GM11168 (cell line): ENCODE measurements around the gene GLIPR2.

ENCODE experiments used
- in situ Hi-C: fragments of 300-500 bp; cut with MboI; formaldehyde crosslinking; loops from one replicate; pipeline ENCODE4 v1.12.0; 2022; ENCODE audit warnings: low sequenced_read_pairs; ENCODE audit not compliant: unreplicated experiment

Gene GLIPR2

DNA sequence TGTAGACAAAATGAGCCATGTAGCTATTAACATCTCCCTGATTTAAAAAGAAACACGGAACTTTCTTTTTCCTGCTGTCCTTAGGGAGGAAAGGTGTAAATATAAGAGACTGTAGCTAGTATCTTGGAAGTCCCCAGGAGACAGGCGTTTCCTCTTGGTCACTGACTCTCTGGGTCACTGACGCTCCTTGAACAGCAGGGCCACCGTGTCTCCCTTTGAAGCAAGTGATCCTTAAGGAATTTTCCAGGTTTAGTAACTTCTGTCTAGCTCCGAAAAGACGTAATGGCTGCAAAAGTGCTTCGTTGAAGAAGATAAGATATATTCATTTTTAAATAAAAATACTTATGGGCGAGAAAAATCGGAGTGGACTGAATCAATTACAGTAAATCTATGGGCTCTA, 53.4 kb downstream of the GLIPR2 start:
- in situ Hi-C loops, result no loop called here

DNA sequence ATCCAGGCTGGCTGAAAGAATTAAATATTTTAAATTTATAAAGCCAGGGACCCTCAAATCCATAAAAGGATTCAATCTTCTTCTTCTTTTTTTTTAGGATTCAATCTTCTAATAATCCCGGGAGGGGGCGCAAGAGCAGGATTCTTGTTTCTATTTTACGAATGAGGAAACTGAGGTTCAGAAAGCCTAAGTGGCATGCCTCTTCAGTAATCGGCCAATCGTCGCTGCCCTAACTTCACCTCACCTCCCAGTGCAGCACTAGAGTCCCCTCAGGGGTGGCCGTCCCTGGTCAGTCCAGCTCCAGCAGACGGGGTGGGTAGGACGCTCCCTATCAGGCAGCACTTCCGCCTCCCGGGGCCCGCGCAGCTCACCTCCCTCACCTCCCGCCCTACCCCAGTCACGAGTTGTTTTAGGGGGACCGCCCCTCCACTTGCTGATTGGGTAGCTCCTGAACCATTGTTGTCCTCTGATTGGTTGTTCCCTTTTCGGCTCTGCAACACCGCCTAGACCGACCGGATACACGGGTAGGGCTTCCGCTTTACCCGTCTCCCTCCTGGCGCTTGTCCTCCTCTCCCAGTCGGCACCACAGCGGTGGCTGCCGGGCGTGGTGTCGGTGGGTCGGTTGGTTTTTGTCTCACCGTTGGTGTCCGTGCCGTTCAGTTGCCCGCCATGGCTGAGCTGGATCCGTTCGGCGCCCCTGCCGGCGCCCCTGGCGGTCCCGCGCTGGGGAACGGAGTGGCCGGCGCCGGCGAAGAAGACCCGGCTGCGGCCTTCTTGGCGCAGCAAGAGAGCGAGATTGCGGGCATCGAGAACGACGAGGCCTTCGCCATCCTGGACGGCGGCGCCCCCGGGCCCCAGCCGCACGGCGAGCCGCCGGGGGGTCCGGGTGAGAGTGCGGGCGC, 54.1 kb downstream of the GLIPR2 start, which contains the start of gene CLTA:
CLTA (plus strand) TSS at position 534 of the 902 bp plus-strand sequence; CDS start at position 670, 136 bp downstream.
- in situ Hi-C loops, result no loop called here

DNA sequence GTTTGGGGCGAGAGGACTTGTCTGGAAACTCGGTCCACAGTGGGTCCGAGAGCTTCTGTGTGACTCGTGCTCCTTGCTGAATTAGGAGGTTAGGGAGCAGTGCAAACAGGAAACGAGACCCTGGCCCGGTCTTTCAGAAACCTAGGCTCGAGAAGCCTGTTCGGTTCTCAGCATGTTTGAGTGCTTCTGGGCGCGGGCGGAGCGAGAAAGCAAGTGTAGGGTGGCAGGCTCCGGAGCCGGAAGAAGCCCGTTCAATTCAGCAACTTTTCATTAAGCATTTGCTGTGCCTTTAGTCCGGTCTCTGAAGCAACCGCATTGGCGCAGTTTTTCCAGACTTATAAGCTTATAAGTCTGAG, 54.7 kb downstream of the GLIPR2 start:
- in situ Hi-C loops, result no loop called here

DNA sequence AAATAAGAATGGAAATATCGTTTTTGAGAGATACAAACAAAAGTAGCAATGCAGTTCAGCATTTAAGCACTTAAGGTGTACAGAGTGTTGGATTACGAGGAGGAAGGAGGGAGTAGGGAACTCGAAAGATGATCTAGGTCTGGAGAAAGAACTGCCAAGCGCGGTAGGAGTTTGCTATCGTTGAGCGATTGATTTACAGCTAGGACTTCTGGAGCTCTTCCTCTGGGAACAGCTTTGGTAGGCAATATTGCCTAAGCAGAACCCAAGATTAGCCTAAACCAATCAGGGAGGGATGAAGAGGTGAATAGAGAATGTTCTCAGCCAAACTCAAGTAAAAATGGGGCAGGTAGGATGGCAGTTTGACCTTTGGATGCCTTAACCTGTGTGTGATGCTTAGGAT, 55.2 kb downstream of the GLIPR2 start:
- in situ Hi-C loops, result no loop called here

DNA sequence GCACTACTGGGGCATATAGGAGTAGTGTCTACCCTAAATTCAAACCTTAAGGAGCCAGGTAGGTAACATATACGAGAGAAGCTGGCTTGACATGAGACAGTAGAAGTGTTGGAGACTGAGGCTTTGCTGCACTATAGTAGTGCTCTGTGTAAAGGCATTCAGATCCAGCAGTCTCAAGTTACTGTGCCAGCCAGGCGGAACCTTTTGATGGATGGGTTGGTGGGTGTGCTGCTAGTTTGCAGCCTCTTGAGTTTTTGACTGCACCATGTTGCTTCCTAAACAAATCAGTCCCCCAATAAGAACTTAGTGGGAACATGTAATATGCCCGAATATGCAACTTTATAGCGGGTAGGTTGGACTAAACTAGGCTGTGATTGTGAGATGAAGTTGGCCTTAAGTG, 55.7 kb downstream of the GLIPR2 start:
- in situ Hi-C loops, result no loop called here

DNA sequence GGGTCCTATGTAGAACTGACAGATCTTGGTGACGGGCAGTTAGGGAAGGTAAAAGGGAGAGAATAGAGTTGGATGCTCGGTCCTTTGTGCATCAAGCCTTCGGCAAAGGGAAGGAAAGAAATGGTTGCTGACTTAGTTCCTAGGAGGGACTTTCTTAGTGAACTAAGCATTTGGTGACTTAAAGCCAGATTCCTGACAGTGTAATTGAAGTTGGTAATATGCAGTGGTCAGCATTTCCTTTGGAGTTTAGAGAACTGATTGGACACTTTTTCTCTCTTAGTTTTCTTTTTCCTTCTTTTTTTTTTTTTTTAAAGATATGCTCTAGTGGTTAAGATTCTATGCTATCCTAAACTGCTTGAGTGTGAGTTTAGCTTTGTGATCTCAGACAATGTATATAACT, 56.5 kb downstream of the GLIPR2 start:
- in situ Hi-C loops, result no loop called here

DNA sequence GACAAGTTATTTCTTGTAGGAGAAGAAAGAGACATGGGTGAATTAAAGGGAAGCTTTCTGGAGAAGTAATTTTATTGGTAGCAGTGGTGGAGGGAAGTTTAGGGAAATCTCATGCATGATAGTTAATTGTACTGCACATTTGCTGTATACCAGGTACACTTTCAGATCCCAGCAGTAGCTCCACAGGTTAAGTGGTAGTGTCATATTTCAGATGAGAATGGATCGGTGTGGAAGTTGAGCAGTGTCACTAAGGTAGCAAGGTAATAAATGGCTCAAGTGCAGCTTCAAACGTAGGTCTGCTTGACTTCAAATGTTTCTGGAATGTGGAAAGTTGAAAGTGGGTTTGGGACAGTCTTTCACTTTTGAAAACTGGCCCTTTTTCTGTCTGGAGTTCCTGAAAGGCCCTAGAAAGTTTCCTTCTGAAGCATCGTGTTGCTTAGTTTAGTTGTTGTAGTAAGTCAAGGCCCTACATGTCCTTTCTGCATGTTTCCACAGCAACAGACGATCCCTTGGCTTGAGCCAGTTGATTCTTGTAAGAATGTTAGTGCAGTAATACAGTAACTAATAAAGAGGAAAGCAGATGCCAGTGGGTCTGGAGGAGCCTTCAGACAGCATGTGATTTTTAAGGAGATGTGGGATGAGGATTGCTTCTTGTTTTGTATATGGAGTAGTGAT, 57.9 kb downstream of the GLIPR2 start:
- in situ Hi-C loops, result no loop called here

DNA sequence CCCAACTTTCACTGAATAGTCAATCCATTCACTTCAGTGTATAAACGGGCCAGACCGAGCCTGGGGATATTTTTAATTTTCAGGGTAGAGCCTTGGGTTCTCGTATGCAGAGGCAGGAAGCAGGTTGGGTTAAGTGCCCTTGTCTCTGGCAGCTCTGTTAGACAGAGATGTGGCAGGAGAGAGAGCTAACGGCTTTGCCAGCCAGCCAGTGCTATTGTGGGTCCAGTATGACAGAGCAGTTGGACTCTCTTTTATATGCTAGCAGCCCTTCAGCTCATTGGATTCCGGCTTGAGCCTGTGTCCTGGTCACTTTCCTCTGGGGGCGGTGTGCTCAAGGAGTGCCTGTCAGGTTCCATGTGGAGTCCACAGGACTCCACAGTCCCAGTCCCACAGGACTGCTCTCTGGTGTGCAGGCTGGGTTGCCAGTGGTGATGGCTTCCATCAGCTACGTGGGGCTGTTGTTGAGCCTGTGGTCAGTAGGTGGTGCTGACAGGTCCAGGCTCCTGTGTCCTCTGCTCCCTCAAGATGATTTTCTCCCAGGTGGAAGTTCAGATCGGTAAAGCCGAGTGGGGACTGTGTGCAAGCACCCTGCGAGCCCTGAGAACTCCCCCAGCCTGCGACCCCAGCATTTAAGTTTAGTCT, 68.5 kb downstream of the GLIPR2 start:
- in situ Hi-C loops, result no loop called here

DNA sequence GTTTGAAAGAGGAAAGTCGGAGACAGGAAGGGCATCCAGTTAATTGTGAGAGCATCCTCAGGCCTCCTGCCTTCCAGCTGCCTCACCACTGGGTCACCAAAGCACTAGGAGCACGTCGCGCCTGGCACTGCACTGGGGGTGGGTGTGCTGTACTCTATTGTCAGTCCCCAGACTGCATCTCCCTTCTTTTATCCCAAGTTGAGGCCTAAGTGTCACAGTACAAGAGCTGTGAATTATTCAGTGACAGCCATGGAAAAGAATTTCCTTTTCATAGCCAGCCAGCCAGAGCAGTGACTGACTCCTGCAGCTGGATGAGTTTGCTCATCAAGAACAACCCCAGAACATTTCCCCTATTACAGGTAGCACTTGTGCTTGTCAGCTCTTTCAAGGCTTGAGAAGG, 70.5 kb downstream of the GLIPR2 start:
- in situ Hi-C loops, result no loop called here

DNA sequence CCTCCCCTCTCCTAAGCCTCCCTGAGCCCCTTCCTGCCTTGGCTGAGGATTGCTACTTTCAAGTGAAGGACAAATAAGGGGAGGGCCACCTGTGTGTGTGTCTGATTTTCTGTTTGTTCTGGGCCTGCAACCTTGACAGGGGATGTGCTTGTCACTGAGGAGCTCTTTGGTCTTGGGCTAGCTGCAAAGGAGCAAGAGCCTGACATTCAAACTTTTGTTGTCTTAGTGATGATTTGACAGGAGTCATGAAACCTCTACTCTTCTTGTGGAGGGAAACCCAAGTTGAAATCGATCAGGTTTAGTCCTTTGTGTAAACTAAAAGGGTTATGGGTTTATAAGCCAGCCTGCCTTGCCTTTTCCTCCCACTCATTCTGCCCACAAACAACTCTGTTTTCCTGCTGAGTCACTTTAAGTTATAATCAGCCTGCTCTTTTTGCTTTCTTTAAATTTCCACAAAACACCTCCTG, 71.0 kb downstream of the GLIPR2 start:
- in situ Hi-C loops, result no loop called here

DNA sequence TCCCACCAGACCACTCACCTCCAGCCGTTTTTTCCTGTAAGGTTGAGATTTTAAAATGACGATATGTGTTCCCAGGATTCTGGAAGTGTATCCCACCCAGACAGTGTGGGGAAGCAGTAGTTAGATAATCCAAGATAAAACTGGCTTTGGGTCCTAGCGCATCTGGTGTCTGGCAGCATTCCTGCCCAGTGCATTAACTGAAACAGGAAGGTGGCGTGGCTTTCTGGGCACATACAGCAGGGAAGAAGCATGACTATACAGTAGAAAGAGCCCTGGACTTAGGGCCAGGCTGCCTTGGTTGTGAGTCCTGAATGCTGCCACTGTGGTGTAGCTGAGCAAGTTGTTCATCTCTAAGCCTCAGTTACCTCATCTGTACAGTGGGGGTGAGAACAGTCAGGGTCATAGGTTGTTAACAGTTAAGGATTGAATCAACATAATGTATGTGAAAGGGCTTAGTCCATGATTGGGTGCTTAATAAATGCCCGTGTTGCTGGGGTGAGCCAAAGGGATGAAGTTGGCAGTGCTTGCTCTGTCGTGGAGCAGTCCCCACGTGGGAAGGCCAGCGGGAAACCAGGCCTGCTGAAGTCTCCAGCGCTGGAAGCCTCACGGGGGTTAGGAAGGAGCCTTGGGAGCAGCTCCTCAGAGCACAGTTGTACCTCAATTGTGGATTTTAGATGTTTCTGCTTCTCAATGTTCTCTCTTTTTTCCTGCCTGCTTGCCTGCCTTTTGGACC, 72.2 kb downstream of the GLIPR2 start:
- in situ Hi-C loops, result no loop called here

DNA sequence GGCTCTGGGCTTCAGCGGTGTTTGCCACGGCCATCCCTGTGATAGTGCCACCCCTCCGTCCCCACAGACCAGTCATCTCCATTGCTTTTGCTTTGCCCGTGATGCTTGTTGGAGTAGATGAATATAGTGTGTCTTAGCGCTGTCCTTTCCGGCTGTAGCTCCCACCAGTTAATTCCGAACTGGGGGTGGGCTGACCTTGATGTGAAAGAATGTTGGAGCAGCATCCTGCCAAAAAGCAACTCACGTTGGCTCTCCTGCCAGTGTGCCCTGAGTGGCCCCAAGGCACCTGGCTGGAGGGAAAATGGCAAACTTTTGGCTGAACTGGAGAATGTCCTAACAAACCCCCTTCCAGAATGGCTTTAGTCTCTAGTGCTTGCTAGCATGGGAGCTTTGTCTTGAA, 74.2 kb downstream of the GLIPR2 start:
- in situ Hi-C loops, result no loop called here

DNA sequence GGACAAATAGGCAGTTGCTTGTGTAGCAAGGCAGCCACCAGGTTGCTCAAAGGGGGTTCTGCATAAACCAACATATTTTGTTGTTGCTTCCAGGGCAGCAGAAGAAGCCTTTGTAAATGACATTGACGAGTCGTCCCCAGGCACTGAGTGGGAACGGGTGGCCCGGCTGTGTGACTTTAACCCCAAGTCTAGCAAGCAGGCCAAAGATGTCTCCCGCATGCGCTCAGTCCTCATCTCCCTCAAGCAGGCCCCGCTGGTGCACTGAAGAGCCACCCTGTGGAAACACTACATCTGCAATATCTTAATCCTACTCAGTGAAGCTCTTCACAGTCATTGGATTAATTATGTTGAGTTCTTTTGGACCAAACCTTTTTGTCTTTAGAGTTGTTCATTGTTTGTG, 75.0 kb downstream of the GLIPR2 start:
- in situ Hi-C loops, result no loop called here

DNA sequence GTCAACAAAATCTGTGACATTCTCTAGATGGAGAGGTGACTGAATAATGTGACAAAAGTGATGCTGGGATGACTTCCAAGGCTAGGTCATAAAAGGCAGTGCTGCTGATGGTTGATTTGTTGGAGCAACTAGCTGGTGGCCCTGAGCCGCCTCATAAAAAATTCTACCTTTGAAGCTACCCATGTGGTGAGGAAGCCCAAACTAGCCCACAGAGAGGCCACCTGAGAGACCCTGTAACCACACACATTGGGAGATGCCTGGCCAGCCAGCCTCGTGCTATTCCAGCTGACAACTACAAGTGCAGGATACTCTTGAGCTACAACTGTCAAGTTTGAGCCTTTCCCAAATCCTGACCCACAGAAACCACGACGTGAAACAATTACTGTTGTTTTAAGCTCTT, 76.9 kb downstream of the GLIPR2 start:
- in situ Hi-C loops, result no loop called here
